Trophoblast cell (in vitro differentiated cells and primary cell): Measurements from ENCODE around the gene DOCK2.

Source experiments
- DNase-seq, 2 donors: peaks; one replicate each; pipeline ENCODE4 v3.0.0-alpha.2; 2016
- H2AFZ ChIP-seq: 2 replicates; pipeline ENCODE4 v1.6.1; 2013; ENCODE audit warnings: low read length, moderate library complexity, mild to moderate bottlenecking; ENCODE audit not compliant: insufficient read depth, poor library complexity
- H2AK5ac ChIP-seq: 2 replicates; pipeline ENCODE4 v1.6.1; 2013; ENCODE audit warnings: mild to moderate bottlenecking, low read length
- H2BK120ac ChIP-seq: 2 replicates; pipeline ENCODE4 v1.6.1; 2013; ENCODE audit warnings: low read length, mild to moderate bottlenecking, moderate library complexity; ENCODE audit not compliant: insufficient read depth, poor library complexity
- H2BK12ac ChIP-seq: 2 replicates; pipeline ENCODE4 v1.6.1; 2013; ENCODE audit warnings: mild to moderate bottlenecking, low read length, moderate library complexity
- H2BK5ac ChIP-seq: 2 replicates; pipeline ENCODE4 v1.6.1; 2013; ENCODE audit warnings: low read length, low read depth, moderate library complexity, mild to moderate bottlenecking; ENCODE audit not compliant: poor library complexity
- H3K14ac ChIP-seq: 2 replicates; pipeline ENCODE4 v1.6.1; 2013; ENCODE audit warnings: mild to moderate bottlenecking, low read length
- H3K18ac ChIP-seq: 2 replicates; pipeline ENCODE4 v1.6.1; 2013; ENCODE audit warnings: mild to moderate bottlenecking, low read length
- H3K23ac ChIP-seq: 2 replicates; pipeline ENCODE4 v1.6.1; 2013; ENCODE audit warnings: low read length
- H3K27ac ChIP-seq: 2 replicates; pipeline ENCODE4 v1.5.1; 2013; ENCODE audit warnings: low read depth, mild to moderate bottlenecking, inconsistent platforms, low read length, moderate library complexity
- H3K27me3 ChIP-seq: 2 replicates; pipeline ENCODE4 v1.6.1; 2013; ENCODE audit warnings: inconsistent platforms, mild to moderate bottlenecking, low read length, moderate library complexity; ENCODE audit not compliant: insufficient read depth
- H3K36me3 ChIP-seq, 2 experiments: 1 replicate in 1 of 2; 2 replicates in 1 of 2; pipeline ENCODE4 v1.6.1; 2013; ENCODE audit warnings: low read length in 2 of 2, mild to moderate bottlenecking in 2 of 2, moderate library complexity in 1 of 2; ENCODE audit not compliant: insufficient read depth in 2 of 2, control insufficient read depth in 1 of 2
- H3K4ac ChIP-seq: 2 replicates; pipeline ENCODE4 v1.6.1; 2013; ENCODE audit warnings: low read depth, mild to moderate bottlenecking, low read length, moderate library complexity
- H3K4me1 ChIP-seq, 2 experiments: 1 replicate in 1 of 2; 2 replicates in 1 of 2; pipeline ENCODE4 v1.6.1; 2013; ENCODE audit warnings: low read length in 2 of 2, mild to moderate bottlenecking in 2 of 2, moderate library complexity in 1 of 2; ENCODE audit not compliant: insufficient read depth in 2 of 2, control insufficient read depth in 1 of 2
- H3K4me2 ChIP-seq: 2 replicates; pipeline ENCODE4 v1.6.1; 2013; ENCODE audit warnings: inconsistent platforms, mild to moderate bottlenecking, low read length, moderate library complexity
- H3K4me3 ChIP-seq: 2 replicates; pipeline ENCODE4 v1.5.1; 2013; ENCODE audit warnings: mild to moderate bottlenecking, low read depth, low read length, inconsistent platforms
- H3K79me1 ChIP-seq: one replicate; pipeline ENCODE4 v1.6.1; 2013; ENCODE audit warnings: low read length
- H3K79me2 ChIP-seq: 2 replicates; pipeline ENCODE4 v1.6.1; 2013; ENCODE audit warnings: low read length, mild to moderate bottlenecking; ENCODE audit not compliant: control insufficient read depth, insufficient read depth, poor library complexity
- H3K9ac ChIP-seq: 2 replicates; pipeline ENCODE4 v1.6.1; 2013; ENCODE audit warnings: mild to moderate bottlenecking, low read length
- H3K9me3 ChIP-seq: 2 replicates; pipeline ENCODE4 v1.6.1; 2013; ENCODE audit warnings: low read depth, mild to moderate bottlenecking, control low read depth, inconsistent platforms, low read length; ENCODE audit not compliant: insufficient read depth
- H4K12ac ChIP-seq: 2 replicates; pipeline ENCODE4 v1.6.1; 2013; ENCODE audit warnings: low read depth, mild to moderate bottlenecking, low read length, moderate library complexity
- H4K8ac ChIP-seq: 2 replicates; pipeline ENCODE4 v1.6.1; 2013; ENCODE audit warnings: low read depth, mild to moderate bottlenecking, low read length, moderate library complexity
- H4K91ac ChIP-seq: one replicate; pipeline ENCODE4 v1.6.1; 2013; ENCODE audit warnings: low read depth, mild to moderate bottlenecking, low read length, moderate library complexity
- WGBS: extraction: QIAGEN DNeasy Blood & Tissue Kit; methylation state at CpG from one replicate; pipeline ENCODE4 v1.1.7; 2013; ENCODE audit warnings: missing lambda C conversion rate; ENCODE audit not compliant: insufficient read length, insufficient coverage; ENCODE audit errors: extremely low coverage; 5-methylcytosine and 5-hydroxymethylcytosine counted together

DOCK2 gene

DNA sequence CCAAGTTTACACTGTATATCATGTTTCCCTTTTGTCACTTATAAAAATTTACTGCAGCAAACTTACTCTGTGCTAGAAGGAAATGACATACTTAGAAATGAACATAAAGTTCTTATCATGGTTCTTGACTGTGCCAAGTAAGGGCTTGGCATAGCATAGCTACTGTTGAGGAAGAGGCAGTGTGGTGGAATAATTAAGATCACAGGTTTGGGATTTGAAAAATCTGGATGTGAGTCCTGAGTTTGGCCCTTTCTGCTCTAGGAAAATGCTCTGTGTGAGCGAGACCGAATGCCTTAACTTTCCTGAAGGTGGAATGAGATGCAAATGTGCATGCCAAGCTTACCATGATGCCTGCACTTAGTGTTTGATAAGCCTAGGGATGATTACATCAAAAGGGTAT is 243.7 kb downstream of the DOCK2 start:
- H3K4me1 ChIP-seq, result no peaks in the 10 kb centered on the region
- no peak overlapping the region for H4K91ac ChIP-seq
- no peak overlapping the region for H4K12ac ChIP-seq
- H3K27me3 ChIP-seq, result no peaks in the 10 kb centered on the region
- no peak overlapping the region for H3K4ac ChIP-seq
- H3K9me3 ChIP-seq, result no peaks in the 10 kb centered on the region
- H3K36me3 ChIP-seq, result no peaks in the 10 kb centered on the region
- no peak overlapping the region for H3K27ac ChIP-seq
- no peak overlapping the region for H3K9ac ChIP-seq
- H3K4me2 ChIP-seq, result no peak overlapping the region
- no CpG with 5 or more reads among the region's 2 CpGs for WGBS
- no peak overlapping the region for H3K14ac ChIP-seq
- no peak overlapping the region for H3K4me3 ChIP-seq
- no peak overlapping the region for H3K23ac ChIP-seq
- no peak overlapping the region for H4K8ac ChIP-seq
- no peak overlapping the region for H2BK12ac ChIP-seq
- no peaks in the 10 kb centered on the region for H3K79me1 ChIP-seq
- H3K79me2 ChIP-seq, result no peaks in the 10 kb centered on the region
- H2AFZ ChIP-seq, result no peak overlapping the region
- no peak overlapping the region for H2BK120ac ChIP-seq
- H2AK5ac ChIP-seq, result no peak overlapping the region
- H3K18ac ChIP-seq, result no peak overlapping the region
- H2BK5ac ChIP-seq, result no peak overlapping the region
- no peak for DNase-seq

DNA sequence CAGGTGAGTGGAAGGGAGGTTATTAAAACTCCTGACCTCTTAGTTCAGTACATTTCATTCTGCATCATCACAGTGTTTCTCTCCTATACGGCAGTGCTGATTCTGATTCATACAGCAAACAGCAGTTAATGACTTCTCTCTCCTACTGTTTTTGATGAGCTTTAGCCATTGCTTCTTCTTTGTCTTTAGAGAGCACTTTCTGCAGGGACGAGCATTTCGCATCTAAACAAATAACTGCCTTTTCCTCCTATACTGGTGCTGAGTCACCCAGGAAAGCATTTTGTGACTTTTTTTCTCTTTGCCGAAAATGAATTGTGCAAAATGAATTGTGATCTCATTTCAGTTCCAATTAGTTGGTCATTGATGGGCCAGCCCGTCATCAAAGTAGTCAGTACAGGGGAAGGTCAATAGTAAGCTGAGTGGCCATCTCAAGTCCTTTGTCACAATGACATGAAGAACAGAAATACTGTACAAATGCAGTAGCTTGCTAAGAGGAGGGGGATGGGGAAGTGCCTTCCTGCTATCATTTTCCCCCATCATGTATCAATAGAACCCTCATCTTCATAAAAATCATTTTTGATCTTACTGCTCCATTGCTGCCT is 244.7 kb downstream of the DOCK2 start:
- Histone ChIP-seq H2BK120ac (no peak overlapping the region), H3K36me3 (no peaks in the 10 kb centered on the region), H4K91ac (no peak overlapping the region), H3K4me1 (no peaks in the 10 kb centered on the region), H3K14ac (no peak overlapping the region), H2BK12ac (no peak overlapping the region), H3K4me2 (no peak overlapping the region), H3K18ac (no peak overlapping the region), H3K9me3 (no peaks in the 10 kb centered on the region), H3K4me3 (no peak overlapping the region), H4K8ac (no peak overlapping the region), H3K23ac (no peak overlapping the region), H3K27ac (no peak overlapping the region), H2BK5ac (no peak overlapping the region), H2AFZ (no peak overlapping the region), H2AK5ac (no peak overlapping the region), H3K4ac (no peak overlapping the region), H3K27me3 (no peaks in the 10 kb centered on the region), H3K79me1 (no peaks in the 10 kb centered on the region), H3K79me2 (no peaks in the 10 kb centered on the region), H3K9ac (no peak overlapping the region), H4K12ac (no peak overlapping the region)
- no CpG with 5 or more reads among the region's 5 CpGs for WGBS
- DNase-seq, result no peak

DNA sequence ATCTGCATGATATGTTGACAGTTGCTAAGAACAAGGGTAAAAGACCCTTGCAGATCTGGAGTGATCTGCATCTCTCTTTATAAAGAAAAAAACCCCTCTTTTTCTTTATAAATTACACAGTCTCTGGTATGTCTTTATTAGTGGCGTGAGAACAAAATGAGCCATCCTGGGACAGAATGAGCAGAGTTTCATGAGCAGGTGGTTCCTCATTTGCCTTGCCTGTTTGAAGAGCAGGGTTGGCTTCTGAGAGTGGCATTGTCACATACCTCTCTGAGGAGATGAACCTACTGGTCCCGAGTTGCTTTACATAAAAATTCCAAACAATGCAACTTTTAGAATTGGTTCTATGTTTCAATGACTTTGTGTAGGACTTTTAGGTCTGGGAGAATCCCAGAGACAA is 249.0 kb downstream of the DOCK2 start:
- H2BK120ac ChIP-seq, result no peak overlapping the region
- H3K36me3 ChIP-seq, result no peaks in the 10 kb centered on the region
- H3K9me3 ChIP-seq, result no peaks in the 10 kb centered on the region
- no peak overlapping the region for H4K91ac ChIP-seq
- no peak overlapping the region for H2BK12ac ChIP-seq
- no CpG with 5 or more reads among the region's 2 CpGs for WGBS
- no peak overlapping the region for H2AFZ ChIP-seq
- H3K4me2 ChIP-seq, result no peak overlapping the region
- H3K79me2 ChIP-seq, result no peaks in the 10 kb centered on the region
- no peak overlapping the region for H4K8ac ChIP-seq
- no peak for DNase-seq
- H3K18ac ChIP-seq, result no peak overlapping the region
- H3K23ac ChIP-seq, result no peak overlapping the region
- no peak overlapping the region for H4K12ac ChIP-seq
- no peak overlapping the region for H2BK5ac ChIP-seq
- H2AK5ac ChIP-seq, result no peak overlapping the region
- no peak overlapping the region for H3K4ac ChIP-seq
- no peak overlapping the region for H3K9ac ChIP-seq
- H3K4me3 ChIP-seq, result no peak overlapping the region
- no peaks in the 10 kb centered on the region for H3K4me1 ChIP-seq
- H3K27me3 ChIP-seq, result no peaks in the 10 kb centered on the region
- no peak overlapping the region for H3K14ac ChIP-seq
- H3K27ac ChIP-seq, result no peak overlapping the region
- no peaks in the 10 kb centered on the region for H3K79me1 ChIP-seq

GRCh38 chr5:169886677-169887076 is 249.6 kb downstream of the DOCK2 start:
- Histone ChIP-seq H3K18ac (no peak overlapping the region), H4K12ac (no peak overlapping the region), H2BK12ac (no peak overlapping the region), H3K4me3 (no peak overlapping the region), H3K27ac (no peak overlapping the region), H2BK5ac (no peak overlapping the region), H3K9me3 (no peaks in the 10 kb centered on the region), H3K36me3 (no peaks in the 10 kb centered on the region), H3K79me1 (no peaks in the 10 kb centered on the region), H4K91ac (no peak overlapping the region), H3K14ac (no peak overlapping the region), H2AFZ (no peak overlapping the region), H3K9ac (no peak overlapping the region), H4K8ac (no peak overlapping the region), H2BK120ac (no peak overlapping the region), H3K4me1 (no peaks in the 10 kb centered on the region), H3K4me2 (no peak overlapping the region), H3K27me3 (no peaks in the 10 kb centered on the region), H3K23ac (no peak overlapping the region), H3K4ac (no peak overlapping the region), H2AK5ac (no peak overlapping the region), H3K79me2 (no peaks in the 10 kb centered on the region)
- no peak for DNase-seq
- no CpG with 5 or more reads among the region's 4 CpGs for WGBS
